Measurements from ENCODE around the gene ATG3.
"Not testable (repeated sequence)": the region's sequence is repeated elsewhere in the genome, so short reads cannot be mapped to it uniquely, and the experiment has no call there.

The ATG3 gene

GRCh38 chr3:112561734-112562529, at the start of gene ATG3, which contains the start of gene SLC35A5:
TSS of gene ATG3 (minus strand) at chr3:112561962. CDS start at chr3:112561528, 434 bp downstream.
TSS of gene SLC35A5 (plus strand) at chr3:112562045. CDS start at chr3:112563404, 1,359 bp downstream.
- DNase-seq = peak; percentile 97

GRCh38 chr3:112610121-112610520, 48.4 kb upstream of the ATG3 start:
- no peak for DNase-seq

GRCh38 chr3:112607863-112608262, 46.1 kb upstream of the ATG3 start:
- no peak for DNase-seq

- no peak for DNase-seq
Observed at GRCh38 chr3:112606098-112606497, 44.3 kb upstream of the ATG3 start.

GRCh38 chr3:112605285-112605684, 43.5 kb upstream of the ATG3 start:
- peak; percentile 57 for DNase-seq

- DNase-seq = no peak
Observed at GRCh38 chr3:112604536-112604935, 42.8 kb upstream of the ATG3 start.

GRCh38 chr3:112602217-112602838, 40.6 kb upstream of the ATG3 start:
- no peak for DNase-seq

GRCh38 chr3:112598731-112599130, 37.0 kb upstream of the ATG3 start:
- DNase-seq = no peak

- DNase-seq = no peak
Observed at GRCh38 chr3:112597945-112598344, 36.2 kb upstream of the ATG3 start.

GRCh38 chr3:112594856-112595255, 33.1 kb upstream of the ATG3 start:
- DNase-seq = no peak

- no peak for DNase-seq
Observed at GRCh38 chr3:112593258-112593657, 31.5 kb upstream of the ATG3 start.

GRCh38 chr3:112587336-112587735, 25.6 kb upstream of the ATG3 start:
- no peak for DNase-seq

GRCh38 chr3:112585782-112586181, 24.0 kb upstream of the ATG3 start:
- no peak for DNase-seq

- DNase-seq = no peak
Observed at GRCh38 chr3:112583105-112583504, 21.3 kb upstream of the ATG3 start.

GRCh38 chr3:112582244-112582874, 20.6 kb upstream of the ATG3 start:
- peak; percentile 8 for DNase-seq

GRCh38 chr3:112579697-112580096, 17.9 kb upstream of the ATG3 start:
- DNase-seq = no peak

- no peak for DNase-seq
Observed at GRCh38 chr3:112579232-112579631, 17.5 kb upstream of the ATG3 start.

- DNase-seq = no peak
Observed at GRCh38 chr3:112572701-112573100, 10.9 kb upstream of the ATG3 start.

GRCh38 chr3:112569265-112569664, 7.5 kb upstream of the ATG3 start:
- no peak for DNase-seq

- DNase-seq = no peak
Observed at GRCh38 chr3:112568642-112569041, 6.9 kb upstream of the ATG3 start.

GRCh38 chr3:112564940-112565305, 3.2 kb upstream of the ATG3 start:
- DNase-seq = no peak

- not testable (repeated sequence) for DNase-seq
Observed at GRCh38 chr3:112564247-112564939, 2.6 kb upstream of the ATG3 start.

- no peak for DNase-seq
Observed at GRCh38 chr3:112561484-112561733, 353 bp downstream of the ATG3 start.

All from NCI-H2029 (cell line).